WTC11 (cell line): ENCODE measurements around the gene EYS. TPM values are rescaled to one million over a fixed set of nuclear protein-coding genes. Genes with fewer than 3 reads are reported as not detected.

Experiments used
- ATAC-seq: fragments of 200-7000 bp; cut with Tn5 transposase; 2 replicates; pipeline ENCODE4 v1.10.0; 2021; ENCODE audit warnings: mild to moderate bottlenecking, moderate library complexity
- CTCF ChIA-PET: fragments of 300-600 bp; sonication (Branson Sonifier 250); formaldehyde crosslinking; loops from one replicate; lab custom pipeline; 2021; ENCODE audit warnings: antibody characterized with exemption; lab: Charles Lee
- POLR2A ChIA-PET: fragments of 350-600 bp; sonication (Branson Sonifier 250); formaldehyde crosslinking; loops from one replicate; lab custom pipeline; 2021; ENCODE audit warnings: antibody characterized with exemption; lab: Charles Lee
- DNase-seq: peaks from one replicate; pipeline ENCODE4 v3.0.0; 2021; ENCODE audit warnings: low spot score
- H3K27ac Mint-ChIP-seq: 2 replicates; pipeline ENCODE4 v1.8.0; 2021; ENCODE audit warnings: mixed read lengths
- H3K27me3 Mint-ChIP-seq: 2 replicates; pipeline ENCODE4 v1.8.0; 2021; ENCODE audit warnings: low read depth, mild to moderate bottlenecking, moderate library complexity, mixed read lengths
- H3K36me3 Mint-ChIP-seq: 2 replicates; pipeline ENCODE4 v1.8.0; 2021; ENCODE audit warnings: mixed read lengths
- H3K4me1 Mint-ChIP-seq: 2 replicates; pipeline ENCODE4 v1.8.0; 2022; ENCODE audit warnings: mixed read lengths
- H3K4me3 Mint-ChIP-seq: 2 replicates; pipeline ENCODE4 v1.8.0; 2021; ENCODE audit warnings: mild to moderate bottlenecking, moderate library complexity, mixed read lengths
- H3K9me3 Mint-ChIP-seq: 2 replicates; pipeline ENCODE4 v1.8.0; 2021; ENCODE audit warnings: mixed read lengths
- CTCF ChIP-seq: fragments of 200-600 bp; IDR thresholded peaks from 2 replicates; pipeline ENCODE4 v1.8.0; 2022; ENCODE audit warnings: antibody characterized with exemption
- ELF4 ChIP-seq: sonication (generic); formaldehyde crosslinking; IDR thresholded peaks from 2 replicates; pipeline ENCODE4 v1.8.1; 2022; ENCODE audit warnings: low read depth, mild to moderate bottlenecking, moderate library complexity, missing genetic modification reagents
- ERG ChIP-seq: fragments of 250-450 bp; sonication (Bioruptor Pico); IDR thresholded peaks from 2 replicates; pipeline ENCODE4 v1.8.0; 2021; ENCODE audit warnings: mild to moderate bottlenecking
- ESRRA ChIP-seq: sonication (generic); formaldehyde crosslinking; IDR thresholded peaks from 2 replicates; pipeline ENCODE4 v1.8.1; 2022; ENCODE audit warnings: mild to moderate bottlenecking, missing genetic modification reagents, borderline replicate concordance
- GTF2I ChIP-seq: fragments of 250-450 bp; sonication (Bioruptor Pico); conservative IDR thresholded peaks from 2 replicates; pipeline ENCODE4 v1.4.0; 2021; ENCODE audit warnings: mild to moderate bottlenecking
- KAT7 ChIP-seq: sonication (generic); formaldehyde crosslinking; IDR thresholded peaks from 2 replicates; pipeline ENCODE4 v1.8.1; 2023; ENCODE audit warnings: missing genetic modification reagents, mild to moderate bottlenecking, borderline replicate concordance
- MXD4 ChIP-seq: fragments of 250-450 bp; sonication (Bioruptor Pico); IDR thresholded peaks from 2 replicates; pipeline ENCODE4 v1.8.0; 2021; ENCODE audit warnings: mild to moderate bottlenecking, moderate library complexity, borderline replicate concordance
- NFYB ChIP-seq: sonication (generic); formaldehyde crosslinking; conservative IDR thresholded peaks from 2 replicates; pipeline ENCODE4 v1.8.0; 2022; ENCODE audit warnings: low read depth, missing genetic modification reagents
- NR1H2 ChIP-seq: sonication (generic); formaldehyde crosslinking; IDR thresholded peaks from 2 replicates; pipeline ENCODE4 v1.9.0; 2021; ENCODE audit warnings: mild to moderate bottlenecking, moderate library complexity, missing genetic modification reagents
- NR2C2 ChIP-seq: sonication (generic); formaldehyde crosslinking; IDR thresholded peaks from 2 replicates; pipeline ENCODE4 v1.8.0; 2022; ENCODE audit warnings: mild to moderate bottlenecking, missing genetic modification reagents
- RELA ChIP-seq: sonication (generic); formaldehyde crosslinking; IDR thresholded peaks from 2 replicates; pipeline ENCODE4 v1.8.1; 2022; ENCODE audit warnings: missing genetic modification reagents, mild to moderate bottlenecking, borderline replicate concordance
- SMAD4 ChIP-seq: sonication (generic); formaldehyde crosslinking; IDR thresholded peaks from 2 replicates; pipeline ENCODE4 v1.8.0; 2022; ENCODE audit warnings: mild to moderate bottlenecking, missing genetic modification reagents
- TEAD4 ChIP-seq: sonication (generic); formaldehyde crosslinking; IDR thresholded peaks from 2 replicates; pipeline ENCODE4 v1.8.0; 2022; ENCODE audit warnings: mild to moderate bottlenecking, missing genetic modification reagents
- USF1 ChIP-seq: sonication (generic); formaldehyde crosslinking; IDR thresholded peaks from 2 replicates; pipeline ENCODE4 v1.8.0; 2022; ENCODE audit warnings: mild to moderate bottlenecking, missing genetic modification reagents
- USF2 ChIP-seq: sonication (generic); formaldehyde crosslinking; IDR thresholded peaks from 2 replicates; pipeline ENCODE4 v1.8.1; 2023; ENCODE audit warnings: mild to moderate bottlenecking, missing genetic modification reagents, moderate library complexity
- ZBTB21 ChIP-seq: sonication (generic); formaldehyde crosslinking; IDR thresholded peaks from 2 replicates; pipeline ENCODE4 v1.8.1; 2023; ENCODE audit warnings: mild to moderate bottlenecking, missing genetic modification reagents, borderline replicate concordance
- ZNF425 ChIP-seq: fragments of 250-450 bp; sonication (Bioruptor Pico); conservative IDR thresholded peaks from 2 replicates; pipeline ENCODE4 v1.9.0; 2021; ENCODE audit warnings: mild to moderate bottlenecking
- ZNF512 ChIP-seq: sonication (generic); formaldehyde crosslinking; IDR thresholded peaks from 2 replicates; pipeline ENCODE4 v1.8.1; 2022; ENCODE audit warnings: missing genetic modification reagents, borderline replicate concordance
- ZNF671 ChIP-seq: fragments of 250-450 bp; sonication (Bioruptor Pico); IDR thresholded peaks from 2 replicates; pipeline ENCODE4 v1.8.0; 2021; ENCODE audit warnings: mild to moderate bottlenecking
- total RNA-seq: library from RNA; stranded (reverse); gene quantifications from 3 replicates; pipeline ENCODE4 v1.2.3, GENCODE V29; 2021

The EYS gene
- total RNA-seq, 1 experiment from 2014 or later, result not detected

GRCh38 chr6:65221153-65221552 is 485.9 kb downstream of the EYS start:
- Mint-ChIP-seq H3K9me3 (peaks cover 79% of the 10 kb centered on the region), H3K4me3 (no peak overlapping the region), H3K36me3 (peaks cover 60% of the 10 kb centered on the region), H3K27me3 (no peaks in the 10 kb centered on the region), H3K27ac (no peak overlapping the region), H3K4me1 (no peaks in the 10 kb centered on the region)
- DNase-seq (no peak), ATAC-seq (no peak)
- ChIA-PET POLR2A (no interaction called here), CTCF (no interaction called here)
- no peak for TF ChIP-seq TEAD4 (CRISPR knock-in tag)
- no peak for TF ChIP-seq MXD4 (CRISPR knock-in tag)
- no peak for TF ChIP-seq NR1H2 (CRISPR knock-in tag)
- no peak for TF ChIP-seq KAT7 (CRISPR knock-in tag)

GRCh38 chr6:65202738-65203137 is 504.3 kb downstream of the EYS start:
- Mint-ChIP-seq H3K27me3 (no peaks in the 10 kb centered on the region; the same call in 1 of the 2 replicates), H3K27ac (no peak overlapping the region), H3K4me1 (peaks cover 11% of the 10 kb centered on the region), H3K9me3 (peaks cover 58% of the 10 kb centered on the region), H3K4me3 (no peak overlapping the region), H3K36me3 (peaks cover 19% of the 10 kb centered on the region)
- TF ChIP-seq ZBTB21 (no peak), ESRRA (no peak), NFYB (CRISPR knock-in tag) (no peak), ZNF671 (CRISPR knock-in tag) (no peak), RELA (CRISPR knock-in tag) (no peak), ERG (CRISPR knock-in tag) (no peak), SMAD4 (CRISPR knock-in tag) (no peak), ZNF512 (CRISPR knock-in tag) (no peak), USF1 (no peak), CTCF (no peak), GTF2I (CRISPR knock-in tag) (no peak), MXD4 (CRISPR knock-in tag) (no peak), USF2 (no peak), ELF4 (CRISPR knock-in tag) (no peak), NR2C2 (CRISPR knock-in tag) (no peak), ZNF425 (CRISPR knock-in tag) (no peak)
- POLR2A ChIA-PET, result no interaction called here
- ATAC-seq (no peak), DNase-seq (no peak)
- CTCF ChIA-PET, result interaction anchor here (0.8 kb wide), 1 partner anchor 34 kb away, joined by 3 read pairs; no protein-coding TSS in a partner anchor
